T-helper 1 cell treated with Interleukin-12 subunit alpha and Interleukin-12 subunit beta and Interleukin-4 antibody, amounts not matched to agents 30 μg/mL and 1 μg/mL, for 36 hours (primary cell): Measurements from ENCODE around the gene GLRA1.

Source experiments
- H3K27ac Mint-ChIP-seq: one replicate; pipeline ENCODE4 v1.8.0; 2021; ENCODE audit warnings: mild to moderate bottlenecking, mixed read lengths
- H3K27me3 Mint-ChIP-seq: one replicate; pipeline ENCODE4 v1.8.0; 2021; ENCODE audit warnings: low read depth, mixed read lengths
- H3K36me3 Mint-ChIP-seq: one replicate; pipeline ENCODE4 v1.8.0; 2021; ENCODE audit warnings: low read depth, mixed read lengths
- H3K4me1 Mint-ChIP-seq: one replicate; pipeline ENCODE4 v1.8.0; 2021; ENCODE audit warnings: low read depth, mixed read lengths
- H3K4me3 Mint-ChIP-seq: one replicate; pipeline ENCODE4 v1.8.0; 2021; ENCODE audit warnings: mild to moderate bottlenecking, moderate library complexity, mixed read lengths
- H3K9me3 Mint-ChIP-seq: one replicate; pipeline ENCODE4 v1.8.0; 2021; ENCODE audit warnings: mixed read lengths

The GLRA1 gene

DNA sequence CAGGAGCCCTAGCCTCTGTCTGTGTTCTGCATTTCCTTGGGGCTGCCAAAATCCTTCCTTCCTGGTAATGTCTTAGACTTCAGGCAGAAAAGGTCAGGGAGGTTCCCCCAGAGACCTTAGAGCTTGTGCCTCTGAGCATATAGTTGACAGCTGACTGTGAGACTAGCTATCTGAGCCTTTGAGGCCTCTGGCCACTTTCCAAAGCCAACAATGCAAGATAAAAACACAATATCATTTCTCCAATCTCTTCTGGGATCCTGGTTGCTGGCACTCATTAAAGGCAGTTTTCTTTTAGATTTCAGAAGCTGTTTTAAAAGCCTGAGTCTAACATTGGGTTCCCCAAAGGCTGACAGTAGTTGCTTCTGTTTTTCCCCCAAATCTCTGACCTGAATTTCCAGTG is 13.2 kb upstream of the GLRA1 start:
- Mint-ChIP-seq H3K27me3 (no peaks in the 10 kb centered on the region), H3K9me3 (peaks cover 5% of the 10 kb centered on the region), H3K4me1 (no peaks in the 10 kb centered on the region), H3K4me3 (no peak overlapping the region), H3K27ac (no peak overlapping the region), H3K36me3 (no peaks in the 10 kb centered on the region)

DNA sequence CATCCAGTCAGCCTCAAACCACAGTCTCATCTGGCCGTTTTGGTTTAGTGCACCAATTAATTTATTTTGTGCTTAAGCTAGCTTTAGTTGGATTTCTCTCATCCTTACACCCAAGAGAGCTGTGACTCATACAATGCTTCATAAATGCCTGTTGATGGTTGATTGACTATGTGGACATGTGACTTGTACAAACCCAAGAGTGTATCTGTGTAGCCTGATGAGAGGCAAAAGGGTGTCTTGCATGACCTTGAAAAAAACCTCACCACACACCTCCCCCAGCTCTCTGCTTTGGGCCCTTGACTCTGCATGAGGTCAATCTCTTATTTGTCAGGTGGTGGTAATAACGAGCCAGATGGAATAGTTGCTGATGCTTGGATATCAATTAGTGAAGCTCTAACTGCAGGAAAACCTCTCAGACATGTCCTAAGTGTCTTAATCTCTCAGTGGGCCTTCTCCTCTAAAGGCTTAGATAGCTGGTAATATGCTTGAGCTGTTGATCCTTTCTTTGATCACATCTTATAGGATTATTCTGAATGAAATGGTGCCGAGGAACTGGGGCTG is 10.6 kb upstream of the GLRA1 start:
- Mint-ChIP-seq H3K27ac (no peak overlapping the region), H3K27me3 (no peaks in the 10 kb centered on the region), H3K9me3 (peaks cover 18% of the 10 kb centered on the region), H3K4me3 (no peak overlapping the region), H3K4me1 (no peaks in the 10 kb centered on the region), H3K36me3 (no peaks in the 10 kb centered on the region)

- Mint-ChIP-seq H3K4me1 (no peaks in the 10 kb centered on the region), H3K27ac (no peak overlapping the region), H3K27me3 (no peaks in the 10 kb centered on the region), H3K9me3 (peaks cover 18% of the 10 kb centered on the region), H3K4me3 (no peak overlapping the region), H3K36me3 (no peaks in the 10 kb centered on the region)
These were observed 6.6 kb upstream of the GLRA1 start for GRCh38 chr5:151931260-151931659.

DNA sequence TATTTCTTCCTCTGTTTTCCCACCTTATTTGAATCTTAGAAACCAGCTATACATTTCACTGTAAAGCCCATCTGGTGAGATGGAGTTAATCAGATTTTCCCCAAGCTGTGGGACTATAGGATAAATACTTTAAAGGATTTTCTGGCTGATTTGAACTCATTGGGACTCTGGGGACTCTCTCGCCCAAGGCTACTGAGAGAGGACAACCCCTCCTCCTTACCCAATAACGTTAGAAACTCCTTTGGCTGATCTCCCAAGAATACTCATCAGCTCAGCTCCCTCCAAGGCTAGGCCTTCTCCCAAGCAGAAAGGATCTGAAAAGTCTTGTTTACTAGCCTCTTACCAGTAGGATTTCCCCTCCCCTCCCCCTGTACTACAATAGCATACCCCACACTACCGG is 1.5 kb upstream of the GLRA1 start:
- no peak overlapping the region for H3K27ac Mint-ChIP-seq
- H3K4me1 Mint-ChIP-seq, result no peaks in the 10 kb centered on the region
- peaks cover 16% of the 10 kb centered on the region for H3K27me3 Mint-ChIP-seq

GRCh38 chr5:151925340-151925739 is 689 bp upstream of the GLRA1 start:
- no peaks in the 10 kb centered on the region for H3K9me3 Mint-ChIP-seq

More for the DNA sequence above, 1.5 kb upstream of the GLRA1 start:
- Mint-ChIP-seq H3K4me3 (no peak overlapping the region), H3K36me3 (no peaks in the 10 kb centered on the region), H3K9me3 (peaks cover 2% of the 10 kb centered on the region)

GRCh38 chr5:151923866-151924476 is 680 bp downstream of the GLRA1 start:
- H3K9me3 Mint-ChIP-seq, result no peaks in the 10 kb centered on the region
- peaks cover 16% of the 10 kb centered on the region for H3K27me3 Mint-ChIP-seq
- no peak overlapping the region for H3K27ac Mint-ChIP-seq
- no peak overlapping the region for H3K4me3 Mint-ChIP-seq
- H3K4me1 Mint-ChIP-seq, result no peaks in the 10 kb centered on the region
- H3K36me3 Mint-ChIP-seq, result no peaks in the 10 kb centered on the region

More at GRCh38 chr5:151925340-151925739, 689 bp upstream of the GLRA1 start:
- no peak overlapping the region for H3K27ac Mint-ChIP-seq
- no peak overlapping the region for H3K4me3 Mint-ChIP-seq
- no peaks in the 10 kb centered on the region for H3K36me3 Mint-ChIP-seq
- H3K4me1 Mint-ChIP-seq, result no peaks in the 10 kb centered on the region
- peaks cover 16% of the 10 kb centered on the region for H3K27me3 Mint-ChIP-seq

DNA sequence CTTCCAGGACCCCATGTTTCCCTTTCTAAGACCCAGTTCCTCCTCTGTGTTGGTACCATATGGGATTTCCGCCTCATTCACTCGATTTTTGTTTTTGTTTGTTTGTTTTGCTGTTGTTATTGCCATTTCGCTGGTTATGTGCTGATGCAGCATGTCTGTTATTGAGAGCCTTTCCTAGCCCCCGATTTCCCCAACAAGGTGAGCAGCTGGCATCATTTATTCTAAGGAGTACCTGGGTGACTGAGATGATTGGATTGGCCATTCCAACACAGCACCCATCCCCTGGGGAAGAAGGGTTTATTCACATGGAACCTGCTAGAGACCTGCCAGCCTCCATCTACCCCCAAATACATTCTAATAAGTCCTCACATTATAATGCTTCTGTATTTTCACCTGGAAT is 2.7 kb downstream of the GLRA1 start:
- Mint-ChIP-seq H3K27ac (no peak overlapping the region), H3K36me3 (no peaks in the 10 kb centered on the region), H3K4me1 (no peaks in the 10 kb centered on the region), H3K4me3 (no peak overlapping the region), H3K27me3 (peaks cover 16% of the 10 kb centered on the region), H3K9me3 (no peaks in the 10 kb centered on the region)

DNA sequence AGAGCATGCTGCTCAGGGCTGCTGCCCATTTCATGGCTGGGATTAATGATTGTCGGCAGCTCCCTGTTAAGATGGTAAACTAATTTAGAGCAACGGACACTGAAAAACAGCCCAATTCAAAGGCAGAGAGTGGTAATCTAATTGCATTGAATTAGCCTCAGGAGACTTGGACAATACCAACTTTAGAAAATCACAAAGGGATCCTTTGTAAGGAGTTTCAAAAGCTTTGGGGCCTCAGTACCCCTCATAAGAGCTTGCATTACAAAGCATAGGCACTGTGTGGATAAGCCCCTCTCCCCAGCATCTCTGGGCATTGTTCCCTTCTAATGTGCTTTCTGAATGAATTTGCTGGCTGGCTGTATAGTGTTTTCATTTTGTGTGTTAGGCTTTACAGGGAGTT is 6.7 kb downstream of the GLRA1 start:
- Mint-ChIP-seq H3K36me3 (no peaks in the 10 kb centered on the region), H3K9me3 (no peaks in the 10 kb centered on the region), H3K27ac (no peak overlapping the region), H3K27me3 (peaks cover under 1% of the 10 kb centered on the region), H3K4me1 (no peaks in the 10 kb centered on the region), H3K4me3 (no peak overlapping the region)

DNA sequence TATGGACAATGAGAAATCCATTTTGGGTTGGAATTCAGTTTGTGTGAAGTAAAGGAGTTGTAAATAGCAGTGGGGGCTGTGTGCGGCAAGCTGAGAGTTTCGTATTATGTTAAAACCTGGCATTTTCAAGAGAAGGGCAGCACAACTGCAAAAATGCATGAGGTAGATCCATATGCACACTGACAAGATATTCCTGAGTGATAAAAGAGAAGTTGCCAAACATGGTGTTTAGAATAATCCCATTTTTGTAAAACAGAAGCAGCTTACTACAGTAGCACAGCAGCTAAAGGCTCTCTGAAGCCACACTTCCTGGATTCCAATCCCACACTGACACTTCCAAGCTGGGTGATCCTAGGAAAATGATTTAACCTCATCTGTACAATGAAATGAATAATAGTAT is 11.2 kb downstream of the GLRA1 start:
- H3K27ac Mint-ChIP-seq, result no peak overlapping the region
- no peaks in the 10 kb centered on the region for H3K36me3 Mint-ChIP-seq
- no peaks in the 10 kb centered on the region for H3K4me1 Mint-ChIP-seq
- peaks cover 3% of the 10 kb centered on the region for H3K27me3 Mint-ChIP-seq
- no peaks in the 10 kb centered on the region for H3K9me3 Mint-ChIP-seq
- H3K4me3 Mint-ChIP-seq, result no peak overlapping the region

DNA sequence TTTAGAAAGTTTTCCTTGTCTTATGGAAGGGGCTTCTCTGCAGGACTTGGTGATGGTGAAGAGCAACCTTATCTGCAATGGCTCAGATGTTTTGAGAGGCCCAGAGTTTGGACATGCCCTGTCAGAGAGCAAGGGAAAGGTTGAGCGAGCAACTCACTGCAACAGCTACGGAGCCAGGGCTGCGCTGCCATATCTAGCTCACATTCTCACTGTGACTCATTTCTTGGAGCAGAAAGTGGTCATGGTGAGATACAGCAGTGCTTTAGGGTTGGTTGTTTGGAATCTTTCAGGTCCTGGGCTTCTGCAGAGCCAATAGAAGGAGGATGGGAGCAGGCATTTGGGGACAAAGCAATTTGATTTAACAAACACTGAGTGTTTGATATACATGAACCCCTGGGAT is 12.3 kb downstream of the GLRA1 start:
- peaks cover 6% of the 10 kb centered on the region for H3K27me3 Mint-ChIP-seq
- H3K27ac Mint-ChIP-seq, result no peak overlapping the region
- no peak overlapping the region for H3K4me3 Mint-ChIP-seq
- no peaks in the 10 kb centered on the region for H3K9me3 Mint-ChIP-seq
- H3K36me3 Mint-ChIP-seq, result no peaks in the 10 kb centered on the region
- no peaks in the 10 kb centered on the region for H3K4me1 Mint-ChIP-seq

- H3K9me3 Mint-ChIP-seq, result no peaks in the 10 kb centered on the region
- H3K27ac Mint-ChIP-seq, result no peak overlapping the region
- H3K4me3 Mint-ChIP-seq, result no peak overlapping the region
- peaks cover 6% of the 10 kb centered on the region for H3K27me3 Mint-ChIP-seq
- no peaks in the 10 kb centered on the region for H3K36me3 Mint-ChIP-seq
- H3K4me1 Mint-ChIP-seq, result no peaks in the 10 kb centered on the region
These were observed 13.6 kb downstream of the GLRA1 start for GRCh38 chr5:151911011-151911410.

- H3K4me1 Mint-ChIP-seq, result no peaks in the 10 kb centered on the region
- H3K27me3 Mint-ChIP-seq, result peaks cover 7% of the 10 kb centered on the region
- H3K36me3 Mint-ChIP-seq, result no peaks in the 10 kb centered on the region
- H3K9me3 Mint-ChIP-seq, result no peaks in the 10 kb centered on the region
- H3K4me3 Mint-ChIP-seq, result no peak overlapping the region
- no peak overlapping the region for H3K27ac Mint-ChIP-seq
These were observed 15.0 kb downstream of the GLRA1 start for GRCh38 chr5:151909628-151910027.

GRCh38 chr5:151906246-151906645 is 18.4 kb downstream of the GLRA1 start:
- H3K9me3 Mint-ChIP-seq, result no peaks in the 10 kb centered on the region
- H3K36me3 Mint-ChIP-seq, result no peaks in the 10 kb centered on the region
- H3K27ac Mint-ChIP-seq, result no peak overlapping the region
- no peak overlapping the region for H3K4me3 Mint-ChIP-seq
- H3K4me1 Mint-ChIP-seq, result no peaks in the 10 kb centered on the region
- peaks cover 10% of the 10 kb centered on the region for H3K27me3 Mint-ChIP-seq

GRCh38 chr5:151905557-151905961 is 19.1 kb downstream of the GLRA1 start:
- no peaks in the 10 kb centered on the region for H3K9me3 Mint-ChIP-seq
- H3K27me3 Mint-ChIP-seq, result peaks cover 10% of the 10 kb centered on the region
- no peaks in the 10 kb centered on the region for H3K36me3 Mint-ChIP-seq
- H3K4me3 Mint-ChIP-seq, result no peak overlapping the region
- no peak overlapping the region for H3K27ac Mint-ChIP-seq
- H3K4me1 Mint-ChIP-seq, result no peaks in the 10 kb centered on the region

- no peaks in the 10 kb centered on the region for H3K36me3 Mint-ChIP-seq
- no peak overlapping the region for H3K27ac Mint-ChIP-seq
- H3K4me1 Mint-ChIP-seq, result no peaks in the 10 kb centered on the region
- peaks cover 10% of the 10 kb centered on the region for H3K27me3 Mint-ChIP-seq
- H3K9me3 Mint-ChIP-seq, result no peaks in the 10 kb centered on the region
- H3K4me3 Mint-ChIP-seq, result no peak overlapping the region
These were observed 19.7 kb downstream of the GLRA1 start for GRCh38 chr5:151904909-151905308.

- H3K36me3 Mint-ChIP-seq, result no peaks in the 10 kb centered on the region
- H3K4me1 Mint-ChIP-seq, result no peaks in the 10 kb centered on the region
- H3K4me3 Mint-ChIP-seq, result no peak overlapping the region
- no peak overlapping the region for H3K27ac Mint-ChIP-seq
- no peaks in the 10 kb centered on the region for H3K9me3 Mint-ChIP-seq
- peaks cover 10% of the 10 kb centered on the region for H3K27me3 Mint-ChIP-seq
These were observed 20.5 kb downstream of the GLRA1 start for GRCh38 chr5:151904127-151904526.
